IPS-15b (cell line): Measurements from ENCODE around the gene UGT1A3.

Experiments used
- H3K27me3 ChIP-seq: one replicate; pipeline ENCODE4 v1.6.1; 2013; ENCODE audit warnings: low read length; ENCODE audit not compliant: control insufficient read depth, insufficient read depth
- H3K36me3 ChIP-seq: one replicate; pipeline ENCODE4 v1.6.1; 2013; ENCODE audit warnings: low read length; ENCODE audit not compliant: control insufficient read depth, insufficient read depth
- H3K4me1 ChIP-seq: one replicate; pipeline ENCODE4 v1.6.1; 2013; ENCODE audit warnings: mild to moderate bottlenecking, low read length; ENCODE audit not compliant: control insufficient read depth, insufficient read depth
- H3K4me3 ChIP-seq: one replicate; pipeline ENCODE4 v1.5.1; 2013; ENCODE audit warnings: low read depth, low read length
- H3K9ac ChIP-seq: one replicate; pipeline ENCODE4 v1.6.1; 2013; ENCODE audit warnings: low read depth, mild to moderate bottlenecking, low read length
- H3K9me3 ChIP-seq: one replicate; pipeline ENCODE4 v1.6.1; 2013; ENCODE audit warnings: mild to moderate bottlenecking, low read length; ENCODE audit not compliant: control insufficient read depth, insufficient read depth

The UGT1A3 gene

DNA sequence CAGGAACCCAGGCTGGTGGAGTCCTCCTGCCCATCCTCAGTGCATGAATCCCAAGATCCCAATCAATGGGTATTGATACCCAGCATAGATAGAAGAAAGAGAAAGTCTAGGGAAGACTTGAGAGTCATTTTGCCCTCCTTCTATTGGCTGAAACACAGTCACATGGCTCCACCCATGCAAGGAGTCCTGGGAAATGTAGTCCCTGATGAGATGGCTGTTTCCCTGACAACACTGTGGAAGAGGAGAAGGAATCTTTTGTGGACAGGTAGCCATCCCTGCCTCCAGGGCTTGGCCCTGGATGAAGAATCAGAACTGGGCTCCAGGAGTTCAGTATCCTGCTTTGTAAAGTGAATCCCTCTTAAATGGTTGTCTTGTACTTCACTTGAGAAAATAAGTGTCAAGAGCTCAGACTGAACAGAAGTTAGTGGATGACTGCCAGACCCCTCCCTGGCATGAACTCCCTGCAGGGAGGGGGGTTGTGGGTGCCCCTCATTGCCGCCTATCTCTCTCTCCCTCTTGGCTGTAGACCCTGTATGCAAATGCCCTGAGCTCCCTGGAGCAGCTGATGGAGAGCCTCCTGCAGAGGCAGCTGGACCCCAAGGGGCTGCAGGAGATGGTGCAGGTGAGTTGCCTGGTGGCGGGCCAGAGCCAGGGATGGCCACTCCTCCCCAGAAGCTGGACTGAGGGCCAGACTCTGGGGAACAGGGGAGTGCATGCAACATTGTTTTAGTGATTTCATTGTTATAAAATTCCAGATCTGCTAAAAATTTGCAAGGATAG, 85.4 kb downstream of the UGT1A3 start:
- Histone ChIP-seq H3K4me3 (no peak overlapping the region), H3K36me3 (no peaks in the 10 kb centered on the region)

DNA sequence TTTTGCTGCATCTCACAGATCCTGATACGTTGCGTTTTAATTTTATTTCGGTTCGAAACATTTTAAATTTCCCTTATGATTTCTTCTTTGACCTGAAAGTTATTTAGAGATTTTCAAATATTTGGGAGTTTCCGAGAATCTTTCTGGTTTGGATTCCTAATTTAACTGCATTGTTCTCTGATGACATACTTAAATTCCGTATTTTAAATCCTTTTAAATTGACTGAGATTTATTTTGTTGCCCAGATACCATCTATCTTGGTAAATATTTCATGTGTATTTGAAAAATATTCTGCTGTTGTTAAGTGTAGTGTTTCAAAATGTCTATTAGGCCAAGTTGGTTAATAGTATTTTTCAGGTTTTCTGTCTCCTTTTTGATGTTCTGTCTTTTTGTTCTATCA, 87.0 kb downstream of the UGT1A3 start:
- Histone ChIP-seq H3K4me3 (no peak overlapping the region), H3K36me3 (no peaks in the 10 kb centered on the region), H3K4me1 (no peaks in the 10 kb centered on the region), H3K9me3 (no peaks in the 10 kb centered on the region), H3K27me3 (no peaks in the 10 kb centered on the region), H3K9ac (no peak overlapping the region)

More for the DNA sequence above, 85.4 kb downstream of the UGT1A3 start:
- no peaks in the 10 kb centered on the region for H3K4me1 ChIP-seq
- H3K27me3 ChIP-seq = no peaks in the 10 kb centered on the region
- H3K9me3 ChIP-seq = no peaks in the 10 kb centered on the region
- H3K9ac ChIP-seq = no peak overlapping the region

DNA sequence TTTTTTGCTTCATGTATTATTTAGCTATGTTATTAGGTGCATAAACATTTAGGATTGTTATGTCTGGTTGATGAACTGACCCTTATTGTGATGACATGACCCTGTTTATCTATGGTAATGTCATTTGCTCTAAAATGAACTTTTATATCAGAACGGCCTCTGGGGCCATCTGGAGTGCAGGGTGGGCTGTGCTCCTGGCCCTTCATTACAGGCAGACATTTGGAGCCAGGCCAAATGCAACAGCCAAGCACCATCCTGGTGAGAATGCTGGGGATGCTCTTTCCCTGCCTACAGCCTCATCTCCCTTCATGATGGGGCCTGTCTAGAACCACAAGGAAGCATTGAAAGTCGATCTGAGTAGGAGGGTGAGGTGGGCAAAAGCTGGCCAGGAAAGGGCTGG, 87.5 kb downstream of the UGT1A3 start:
- H3K36me3 ChIP-seq = no peaks in the 10 kb centered on the region
- no peak overlapping the region for H3K9ac ChIP-seq
- H3K4me3 ChIP-seq = no peak overlapping the region
- no peaks in the 10 kb centered on the region for H3K9me3 ChIP-seq
- H3K27me3 ChIP-seq = no peaks in the 10 kb centered on the region
- no peaks in the 10 kb centered on the region for H3K4me1 ChIP-seq

DNA sequence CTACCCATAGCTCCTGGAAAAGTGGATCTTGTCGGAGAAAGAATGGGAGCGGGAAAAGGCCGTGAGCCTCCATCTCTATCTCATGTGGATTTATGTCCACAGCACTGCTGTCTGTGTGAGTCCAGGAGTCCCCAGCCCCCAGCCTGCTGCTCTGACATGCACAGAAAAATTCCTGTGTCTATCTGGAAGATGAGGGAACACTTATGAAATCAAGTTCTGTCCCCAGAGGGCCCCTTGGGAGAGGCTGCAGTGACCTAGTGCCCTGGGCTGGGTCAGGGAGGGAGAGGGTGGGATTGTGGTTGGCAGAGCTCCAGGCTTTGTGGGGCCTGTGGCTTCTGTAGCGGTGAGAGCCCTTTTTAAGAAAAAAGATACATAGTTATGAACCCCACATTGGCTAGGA, 87.9 kb downstream of the UGT1A3 start:
- H3K4me1 ChIP-seq = no peaks in the 10 kb centered on the region
- no peak overlapping the region for H3K9ac ChIP-seq
- no peaks in the 10 kb centered on the region for H3K36me3 ChIP-seq
- H3K27me3 ChIP-seq = no peaks in the 10 kb centered on the region
- H3K4me3 ChIP-seq = no peak overlapping the region
- H3K9me3 ChIP-seq = no peaks in the 10 kb centered on the region

DNA sequence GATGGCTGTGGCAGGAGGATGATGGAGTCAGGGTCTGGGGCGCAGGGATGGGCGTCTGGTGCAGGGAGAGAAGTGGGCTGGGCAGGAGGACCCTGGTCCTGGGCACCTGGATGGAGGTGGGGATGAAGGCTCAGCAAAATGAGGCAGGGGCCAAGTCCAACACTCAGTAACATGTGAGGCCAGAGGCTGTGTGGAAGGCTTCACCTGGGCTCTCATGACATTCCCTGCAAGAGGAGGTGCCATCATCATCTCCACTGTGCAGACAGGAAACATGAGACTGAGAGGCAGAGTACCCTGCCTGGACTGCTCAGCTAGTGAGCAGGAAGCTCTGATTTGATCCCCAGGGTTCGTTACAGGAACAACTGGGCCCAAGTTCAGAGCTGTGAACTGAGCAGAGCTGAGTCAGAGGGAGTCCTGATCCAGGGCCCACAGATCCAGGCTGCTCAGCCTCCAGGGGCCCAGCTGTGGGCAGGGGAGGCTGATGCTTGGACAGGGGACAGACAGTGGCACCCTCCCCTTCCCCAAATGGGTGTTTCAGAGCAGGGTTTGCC, 88.6 kb downstream of the UGT1A3 start:
- H3K27me3 ChIP-seq = no peaks in the 10 kb centered on the region
- H3K4me1 ChIP-seq = no peaks in the 10 kb centered on the region
- H3K36me3 ChIP-seq = no peaks in the 10 kb centered on the region
- no peaks in the 10 kb centered on the region for H3K9me3 ChIP-seq
- no peak overlapping the region for H3K4me3 ChIP-seq
- no peak overlapping the region for H3K9ac ChIP-seq

DNA sequence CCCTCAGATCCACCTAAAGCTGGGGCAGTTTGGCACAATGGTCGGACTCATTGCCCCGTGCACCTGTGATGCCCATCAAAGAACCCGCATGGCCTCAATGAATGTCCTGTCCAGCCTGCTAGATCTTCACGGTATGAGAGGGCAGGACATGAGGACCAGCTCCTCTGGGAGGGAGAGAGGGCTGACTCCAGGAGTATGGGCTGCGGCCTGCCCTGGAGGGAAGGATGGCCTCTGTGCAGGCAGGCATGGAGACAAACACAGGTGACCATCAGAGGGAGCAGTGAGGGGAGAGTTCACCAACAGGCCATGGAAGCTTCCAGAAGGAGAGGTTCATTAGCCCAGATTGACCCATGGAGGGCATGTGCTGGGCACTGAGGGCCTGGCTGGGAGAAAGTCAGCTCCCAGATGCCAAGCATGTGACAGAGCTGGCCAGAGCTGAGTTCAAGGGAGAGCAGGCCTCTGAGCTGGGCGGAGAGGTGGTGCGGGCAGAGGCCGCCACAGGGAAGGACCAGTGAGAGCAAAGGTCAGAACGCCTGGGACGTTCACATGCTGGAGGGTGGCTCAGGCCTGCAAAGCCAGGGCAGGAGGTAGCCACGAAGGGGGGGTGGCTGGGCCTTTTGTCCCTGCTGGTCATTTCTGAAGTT, 89.3 kb downstream of the UGT1A3 start:
- H3K4me3 ChIP-seq = no peak overlapping the region
- no peaks in the 10 kb centered on the region for H3K4me1 ChIP-seq
- H3K9ac ChIP-seq = no peak overlapping the region
- no peaks in the 10 kb centered on the region for H3K9me3 ChIP-seq
- no peaks in the 10 kb centered on the region for H3K27me3 ChIP-seq
- no peaks in the 10 kb centered on the region for H3K36me3 ChIP-seq

DNA sequence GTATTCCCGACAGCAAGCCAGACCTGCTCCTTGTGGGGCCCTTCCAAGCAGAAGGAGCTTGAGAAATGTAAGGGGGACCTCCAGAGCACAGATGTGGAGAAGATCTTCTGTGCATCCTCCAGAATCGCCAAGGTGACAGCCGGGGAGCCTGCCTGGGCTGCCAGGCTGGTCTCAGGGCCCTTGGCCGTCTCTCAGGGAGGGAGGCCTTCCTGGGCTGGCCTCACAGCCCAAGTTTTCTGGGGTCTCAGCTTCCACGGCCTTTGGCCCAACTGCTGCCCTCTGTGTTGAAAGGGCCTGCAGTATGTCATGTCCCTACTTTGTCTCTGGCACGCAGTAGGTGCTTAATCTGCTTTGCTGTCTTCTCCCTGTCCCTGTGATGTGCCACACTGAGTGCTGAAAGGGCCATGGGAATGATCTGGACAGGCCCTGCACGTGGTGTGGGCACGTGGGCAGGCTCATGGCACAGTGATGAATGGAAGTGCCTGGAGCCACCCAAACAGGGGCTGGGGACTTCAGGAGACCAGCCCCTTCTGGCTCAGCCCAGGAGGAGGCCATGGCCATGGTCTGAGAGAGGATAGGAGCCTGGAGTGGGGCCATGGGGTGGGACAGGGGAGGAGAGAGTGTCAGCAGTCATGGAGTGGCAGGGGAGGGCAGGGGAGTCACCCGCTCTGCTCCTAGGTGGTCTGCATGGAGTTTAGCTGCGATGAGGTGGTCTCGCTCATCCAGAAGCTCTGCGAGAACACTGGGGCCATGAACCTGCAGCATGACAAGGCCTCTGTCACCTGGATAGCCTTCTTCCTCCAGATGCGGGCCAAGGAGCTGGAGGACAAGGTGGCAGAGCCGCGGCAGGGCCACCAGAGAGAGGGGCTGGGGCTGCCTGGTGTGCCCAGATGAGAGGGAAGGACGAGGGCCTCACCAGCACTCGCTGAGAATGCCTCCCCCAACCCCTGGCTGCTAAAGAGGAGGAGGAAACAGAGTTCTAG, 90.1 kb downstream of the UGT1A3 start:
- H3K9me3 ChIP-seq = no peaks in the 10 kb centered on the region
- H3K9ac ChIP-seq = no peak overlapping the region
- no peak overlapping the region for H3K4me3 ChIP-seq
- no peaks in the 10 kb centered on the region for H3K36me3 ChIP-seq
- H3K4me1 ChIP-seq = no peaks in the 10 kb centered on the region
- no peaks in the 10 kb centered on the region for H3K27me3 ChIP-seq

DNA sequence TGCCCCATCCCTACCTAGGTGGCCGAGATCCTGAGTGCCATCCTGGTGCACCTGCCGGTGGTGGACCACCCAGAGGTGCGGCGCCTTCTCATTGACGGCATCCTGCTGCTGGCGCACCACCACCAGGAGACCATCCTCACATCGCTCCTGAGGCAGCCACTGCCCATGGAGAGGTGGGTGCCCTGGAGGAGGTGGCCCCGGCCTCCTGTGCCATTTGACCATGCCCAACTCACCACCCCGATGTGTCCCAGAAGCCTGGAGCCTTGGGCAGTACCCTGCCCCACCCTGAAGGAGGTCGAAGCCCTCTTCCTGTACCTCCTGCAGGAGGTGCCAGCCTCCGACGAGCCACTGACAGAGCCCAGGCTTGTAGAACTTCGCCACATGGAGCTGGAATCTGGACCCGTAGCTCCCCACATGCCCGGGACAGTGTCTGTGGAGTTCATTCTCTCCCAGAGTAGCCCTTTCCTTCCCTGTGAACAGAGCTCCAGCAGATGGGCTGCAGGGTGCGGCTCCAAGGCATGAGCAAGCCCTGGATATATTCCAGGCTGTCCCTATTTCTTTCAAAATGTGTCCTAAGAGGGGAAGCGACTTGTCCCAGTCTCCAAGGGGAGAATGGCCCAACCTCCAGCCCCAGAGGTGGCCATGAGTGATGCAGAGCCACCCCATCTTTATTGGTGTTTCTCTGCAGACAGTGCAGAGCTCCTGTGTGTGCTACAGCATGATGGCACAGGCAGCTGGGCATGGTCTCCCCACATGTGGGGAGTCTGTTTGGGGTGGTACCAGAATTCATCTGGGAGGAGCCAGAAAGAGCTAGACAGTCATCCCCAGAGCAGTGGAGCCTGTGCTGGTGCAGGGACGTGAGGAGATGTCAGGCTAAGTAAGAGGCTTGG, 91.3 kb downstream of the UGT1A3 start:
- H3K9me3 ChIP-seq = no peaks in the 10 kb centered on the region
- no peak overlapping the region for H3K4me3 ChIP-seq
- no peaks in the 10 kb centered on the region for H3K4me1 ChIP-seq
- H3K36me3 ChIP-seq = no peaks in the 10 kb centered on the region
- H3K9ac ChIP-seq = no peak overlapping the region
- H3K27me3 ChIP-seq = no peaks in the 10 kb centered on the region

DNA sequence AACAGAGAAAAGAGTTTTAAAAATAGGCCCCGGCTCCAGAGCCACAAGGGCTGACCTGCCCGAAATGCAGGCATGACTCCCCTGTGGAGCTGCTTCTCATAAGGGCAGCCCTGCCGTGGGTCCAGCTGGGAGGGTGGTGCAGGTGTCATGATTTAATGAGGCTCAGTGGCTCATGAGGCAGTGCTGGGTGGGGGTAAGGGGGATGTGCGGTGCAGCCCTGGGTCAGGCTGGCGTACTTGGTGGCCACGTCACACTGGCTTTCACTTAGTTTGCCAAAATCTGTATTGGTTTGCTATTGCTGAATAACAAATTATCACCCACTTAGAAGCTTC, 91.9 kb downstream of the UGT1A3 start:
- H3K36me3 ChIP-seq = no peaks in the 10 kb centered on the region
- H3K9ac ChIP-seq = no peak overlapping the region
- H3K4me3 ChIP-seq = no peak overlapping the region
- no peaks in the 10 kb centered on the region for H3K4me1 ChIP-seq
- no peaks in the 10 kb centered on the region for H3K9me3 ChIP-seq
- no peaks in the 10 kb centered on the region for H3K27me3 ChIP-seq

DNA sequence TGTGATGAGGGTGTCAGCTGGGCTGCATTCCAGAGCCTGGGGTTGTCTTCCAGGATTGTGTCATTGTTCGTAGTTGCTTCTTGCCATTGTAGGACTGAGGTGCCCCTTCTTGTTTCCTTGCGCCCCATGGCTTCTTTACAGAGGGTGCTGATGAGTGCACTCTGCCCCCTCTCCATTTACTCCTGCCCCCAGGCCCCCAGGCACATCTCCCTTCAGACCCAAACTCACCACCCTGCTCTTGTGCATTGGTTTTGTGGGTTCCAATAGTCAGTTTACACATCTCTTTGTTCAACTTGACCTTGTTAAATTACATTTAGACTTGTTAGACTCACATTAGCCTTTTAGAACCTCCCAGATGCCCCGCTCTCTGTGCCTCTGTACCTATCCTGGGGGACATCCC, 92.4 kb downstream of the UGT1A3 start:
- Histone ChIP-seq H3K4me3 (no peak overlapping the region), H3K4me1 (no peaks in the 10 kb centered on the region), H3K36me3 (no peaks in the 10 kb centered on the region), H3K9me3 (no peaks in the 10 kb centered on the region), H3K9ac (no peak overlapping the region), H3K27me3 (no peaks in the 10 kb centered on the region)

DNA sequence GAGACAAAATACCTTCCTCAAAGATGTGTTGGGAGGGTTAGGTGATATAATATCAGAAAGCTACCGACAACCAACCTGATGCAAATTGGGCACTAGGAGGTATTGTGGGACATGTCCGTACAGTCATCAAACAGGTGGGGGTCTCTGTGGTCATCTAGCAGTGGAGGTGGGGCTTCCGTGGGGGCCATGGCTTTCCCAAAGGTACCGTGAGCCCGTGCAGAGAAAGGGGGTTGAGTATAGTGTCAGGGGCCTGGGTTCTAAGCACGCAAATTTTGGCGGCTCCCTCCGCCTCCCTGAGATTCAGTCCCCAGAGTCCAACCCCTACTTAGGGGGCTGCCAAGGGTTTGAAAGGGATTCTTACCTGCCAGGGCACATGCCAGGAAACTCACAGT, 92.9 kb downstream of the UGT1A3 start:
- no peaks in the 10 kb centered on the region for H3K27me3 ChIP-seq
- no peak overlapping the region for H3K9ac ChIP-seq
- H3K4me1 ChIP-seq = no peaks in the 10 kb centered on the region
- no peaks in the 10 kb centered on the region for H3K36me3 ChIP-seq
- no peak overlapping the region for H3K4me3 ChIP-seq
- H3K9me3 ChIP-seq = no peaks in the 10 kb centered on the region
